Right lobe of liver (tissue), 4 donors: ENCODE measurements around the gene ZNF276.

Experiments
- POLR2A ChIP-seq: fragments of 450-650 bp; IDR thresholded peaks from one replicate; pipeline ENCODE4 v1.6.1; 2017; ENCODE audit warnings: antibody characterized with exemption, mild to moderate bottlenecking
- TF ChIP-seq, protein P1 (sequence below), 4 donors: fragments of 200-600 bp in 3 of 4; fragments of 450-650 bp in 1 of 4; IDR thresholded peaks; one replicate each; pipeline versions ENCODE4 v1.5.1 to v1.8.0; 2016 to 2022; ENCODE audit warnings: antibody characterized with exemption in 4 of 4, mild to moderate bottlenecking in 2 of 4
- donor health status: DM: no; HTN: no; CAD: no.
- donor health status: DM: no; HTN: no; CAD: no.
- donor health status: DM: no; HTN: yes; CAD: no.

DNA sequence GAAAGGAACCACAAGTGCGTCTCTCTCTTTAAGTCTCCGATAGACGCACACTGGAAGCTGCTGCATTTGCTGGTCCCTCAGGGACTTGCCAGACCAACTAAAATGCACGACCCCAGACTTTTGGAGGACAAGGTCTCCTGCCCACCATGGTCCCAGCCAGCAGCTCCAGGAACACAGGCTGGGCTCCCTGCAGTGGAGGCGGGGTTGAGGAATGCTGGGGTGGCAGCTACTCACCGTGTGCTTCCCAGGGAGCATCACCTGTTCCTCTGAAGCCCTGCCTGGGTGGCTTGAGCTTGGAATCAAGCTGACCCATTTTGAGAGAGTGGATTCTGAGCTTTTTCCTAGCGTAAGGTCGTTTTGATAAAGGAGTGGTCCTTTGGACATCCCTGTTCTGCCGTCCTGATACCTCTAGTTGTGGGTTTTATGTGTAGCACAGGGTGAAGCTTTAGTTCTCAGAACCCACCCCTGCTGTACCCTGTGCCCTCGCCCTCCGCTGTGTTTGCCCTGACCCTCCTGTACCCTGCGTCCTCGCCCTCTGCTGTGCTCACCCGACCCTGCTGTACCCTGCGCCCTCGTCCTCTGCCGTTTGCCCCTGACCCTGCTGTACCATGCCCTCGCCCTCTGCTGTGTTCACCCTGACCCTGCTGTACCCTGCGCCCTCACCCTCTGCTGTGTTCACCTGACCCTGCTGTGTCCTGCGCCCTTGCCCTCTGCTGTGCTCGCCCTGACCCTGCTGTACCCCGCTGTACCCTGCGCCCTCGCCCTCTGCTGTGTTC lies 11.0 kb downstream of the ZNF276 start:
- TF ChIP-seq, protein P1, sequence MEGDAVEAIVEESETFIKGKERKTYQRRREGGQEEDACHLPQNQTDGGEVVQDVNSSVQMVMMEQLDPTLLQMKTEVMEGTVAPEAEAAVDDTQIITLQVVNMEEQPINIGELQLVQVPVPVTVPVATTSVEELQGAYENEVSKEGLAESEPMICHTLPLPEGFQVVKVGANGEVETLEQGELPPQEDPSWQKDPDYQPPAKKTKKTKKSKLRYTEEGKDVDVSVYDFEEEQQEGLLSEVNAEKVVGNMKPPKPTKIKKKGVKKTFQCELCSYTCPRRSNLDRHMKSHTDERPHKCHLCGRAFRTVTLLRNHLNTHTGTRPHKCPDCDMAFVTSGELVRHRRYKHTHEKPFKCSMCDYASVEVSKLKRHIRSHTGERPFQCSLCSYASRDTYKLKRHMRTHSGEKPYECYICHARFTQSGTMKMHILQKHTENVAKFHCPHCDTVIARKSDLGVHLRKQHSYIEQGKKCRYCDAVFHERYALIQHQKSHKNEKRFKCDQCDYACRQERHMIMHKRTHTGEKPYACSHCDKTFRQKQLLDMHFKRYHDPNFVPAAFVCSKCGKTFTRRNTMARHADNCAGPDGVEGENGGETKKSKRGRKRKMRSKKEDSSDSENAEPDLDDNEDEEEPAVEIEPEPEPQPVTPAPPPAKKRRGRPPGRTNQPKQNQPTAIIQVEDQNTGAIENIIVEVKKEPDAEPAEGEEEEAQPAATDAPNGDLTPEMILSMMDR (IDR thresholded peaks at IDR 0.05) = no peak
- TF ChIP-seq POLR2A = no peak
